ENCODE measurements around the gene GABBR1. TPM values are rescaled to one million over a fixed set of nuclear protein-coding genes. Genes with fewer than 3 reads are reported as not detected.

GABBR1 gene
- total RNA-seq, 1 donor = 7.6 TPM

GRCh38 chr6:29620630-29621029 lies 12.4 kb downstream of the GABBR1 start:
- no peaks in the 10 kb centered on the region for H3K79me2 ChIP-seq (ENCODE audit: insufficient read depth, low read length)
- no peak overlapping the region for H2AFZ ChIP-seq (ENCODE audit: low read length)
- peaks cover 2% of the 10 kb centered on the region for H4K20me1 ChIP-seq (ENCODE audit: insufficient read depth, low read length)
- H3K4me3 ChIP-seq (ENCODE audit: insufficient read depth, low read length) = no peak overlapping the region
- H3K4me1 ChIP-seq (ENCODE audit: insufficient read depth, low read length) = no peaks in the 10 kb centered on the region
- no peaks in the 10 kb centered on the region for H3K9me3 ChIP-seq (ENCODE audit: low read depth, low read length)
- no peak for TF ChIP-seq CTCF (IDR thresholded peaks at IDR 0.05; ENCODE audit: extremely low read depth, low read depth, low read length)
- no peaks in the 10 kb centered on the region for H3K27me3 ChIP-seq (ENCODE audit: insufficient read depth, low read length)
- no peak for DNase-seq (ENCODE audit: insufficient read length, low spot score, missing footprints)
- H3K27ac ChIP-seq (ENCODE audit: low read depth, low read length) = no peak overlapping the region
- no peak overlapping the region for H3K4me2 ChIP-seq (ENCODE audit: insufficient read depth, low read length)
- H3K36me3 ChIP-seq (ENCODE audit: insufficient read depth, low read length) = peaks cover 25% of the 10 kb centered on the region

GRCh38 chr6:29619578-29620160 lies 13.3 kb downstream of the GABBR1 start:
- Histone ChIP-seq H3K4me3 (ENCODE audit: insufficient read depth, low read length) (no peak overlapping the region), H3K36me3 (ENCODE audit: insufficient read depth, low read length) (peaks cover 25% of the 10 kb centered on the region), H3K27ac (ENCODE audit: low read depth, low read length) (no peak overlapping the region), H2AFZ (ENCODE audit: low read length) (no peak overlapping the region), H3K27me3 (ENCODE audit: insufficient read depth, low read length) (no peaks in the 10 kb centered on the region), H3K4me1 (ENCODE audit: insufficient read depth, low read length) (no peaks in the 10 kb centered on the region), H3K4me2 (ENCODE audit: insufficient read depth, low read length) (no peak overlapping the region), H4K20me1 (ENCODE audit: insufficient read depth, low read length) (no peaks in the 10 kb centered on the region), H3K9me3 (ENCODE audit: low read depth, low read length) (no peaks in the 10 kb centered on the region), H3K79me2 (ENCODE audit: insufficient read depth, low read length) (no peaks in the 10 kb centered on the region)
- TF ChIP-seq CTCF (IDR thresholded peaks at IDR 0.05; ENCODE audit: extremely low read depth, low read depth, low read length) = no peak
- peak; percentile 47 for DNase-seq (ENCODE audit: insufficient read length, low spot score, missing footprints)

- peak; percentile 24 for TF ChIP-seq CTCF (IDR thresholded peaks at IDR 0.05; ENCODE audit: extremely low read depth, low read depth, low read length)
- H3K9me3 ChIP-seq (ENCODE audit: low read depth, low read length) = no peaks in the 10 kb centered on the region
- no peak overlapping the region for H2AFZ ChIP-seq (ENCODE audit: low read length)
Observed at GRCh38 chr6:29617782-29618554, 15.0 kb downstream of the GABBR1 start.

GRCh38 chr6:29611426-29611825 lies 21.6 kb downstream of the GABBR1 start:
- H3K4me2 ChIP-seq (ENCODE audit: insufficient read depth, low read length) = no peak overlapping the region
- H2AFZ ChIP-seq (ENCODE audit: low read length) = no peak overlapping the region
- peaks cover 60% of the 10 kb centered on the region for H3K36me3 ChIP-seq (ENCODE audit: insufficient read depth, low read length)
- H3K4me3 ChIP-seq (ENCODE audit: insufficient read depth, low read length) = no peak overlapping the region
- H4K20me1 ChIP-seq (ENCODE audit: insufficient read depth, low read length) = no peaks in the 10 kb centered on the region
- no peaks in the 10 kb centered on the region for H3K27me3 ChIP-seq (ENCODE audit: insufficient read depth, low read length)
- H3K4me1 ChIP-seq (ENCODE audit: insufficient read depth, low read length) = no peaks in the 10 kb centered on the region
- no peak for DNase-seq (ENCODE audit: insufficient read length, low spot score, missing footprints)
- no peak overlapping the region for H3K27ac ChIP-seq (ENCODE audit: low read depth, low read length)
- TF ChIP-seq CTCF (IDR thresholded peaks at IDR 0.05; ENCODE audit: extremely low read depth, low read depth, low read length) = no peak
- H3K9me3 ChIP-seq (ENCODE audit: low read depth, low read length) = no peaks in the 10 kb centered on the region
- no peaks in the 10 kb centered on the region for H3K79me2 ChIP-seq (ENCODE audit: insufficient read depth, low read length)

More at GRCh38 chr6:29617782-29618554, 15.0 kb downstream of the GABBR1 start:
- Histone ChIP-seq H3K4me3 (ENCODE audit: insufficient read depth, low read length) (no peak overlapping the region), H4K20me1 (ENCODE audit: insufficient read depth, low read length) (no peaks in the 10 kb centered on the region), H3K27ac (ENCODE audit: low read depth, low read length) (no peak overlapping the region), H3K27me3 (ENCODE audit: insufficient read depth, low read length) (no peaks in the 10 kb centered on the region), H3K4me1 (ENCODE audit: insufficient read depth, low read length) (no peaks in the 10 kb centered on the region), H3K36me3 (ENCODE audit: insufficient read depth, low read length) (peaks cover 42% of the 10 kb centered on the region), H3K4me2 (ENCODE audit: insufficient read depth, low read length) (no peak overlapping the region), H3K79me2 (ENCODE audit: insufficient read depth, low read length) (no peaks in the 10 kb centered on the region)
- peak; percentile 75 for DNase-seq (ENCODE audit: insufficient read length, low spot score, missing footprints)

All from osteoblast (primary cell).